Measurements from ENCODE around the gene MRPL41. TPM values are rescaled to one million over a fixed set of nuclear protein-coding genes. Genes with fewer than 3 reads are reported as not detected.
"Not testable (repeated sequence)": the region's sequence is repeated elsewhere in the genome, so short reads cannot be mapped to it uniquely, and the experiment has no call there.

The MRPL41 gene
- total RNA-seq, 8 experiments from 2014 or later = 18.4 to 36.5 (median 29.6) TPM

DNA sequence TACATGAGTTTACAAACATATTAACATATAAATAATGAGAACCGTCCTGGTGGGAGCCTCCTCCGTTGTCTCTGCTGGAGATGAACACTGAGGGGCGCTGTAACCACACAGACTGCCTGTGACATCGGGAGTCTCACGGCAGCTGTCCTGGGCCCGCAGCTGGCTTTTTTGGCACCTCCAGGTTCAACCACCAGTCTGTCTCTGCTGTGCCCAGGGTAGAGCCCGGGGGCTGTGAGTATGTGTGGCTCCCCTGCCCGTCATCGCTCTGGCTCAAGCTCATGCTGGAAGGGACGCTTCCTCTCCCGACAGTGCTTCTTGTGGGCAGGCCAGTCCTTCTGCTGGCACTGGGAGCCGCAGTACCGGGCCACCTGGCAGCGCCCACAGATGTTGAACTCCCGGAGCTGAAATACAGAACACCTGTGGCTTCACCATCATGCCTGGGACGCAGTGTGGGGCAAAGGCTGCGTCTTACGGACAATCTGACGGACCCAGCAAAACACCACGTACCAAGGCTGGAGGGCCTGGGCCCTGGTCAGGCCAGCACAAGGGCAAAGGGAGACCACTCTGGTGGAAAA lies 30.7 kb downstream of the MRPL41 start:
- WGBS, 10 experiments = 75 to 93% (median 80%) methylated on average over 2 to 11 of the region's 20 CpGs; no CpG with 5 or more reads in 6 of the 10 experiments
- ATAC-seq (replicated peaks in 6 of 8) = no peak
- peaks cover 5 to 7% of the 10 kb centered on the region in 2 donors for H3K4me1 ChIP-seq (replicated peaks in 1 of 2)
- no peak overlapping the region for H3K27ac ChIP-seq
- H3K4me3 ChIP-seq = no peak overlapping the region
- in situ Hi-C loops (cut with MboI; ENCODE audit: low pct_unique_long_range_greater_than_20kb in 2 of 9, low sequenced_read_pairs in 9 of 9, unreplicated experiment in 9 of 9) = loop anchor here in 1 of 9 experiments (25.0 kb wide), 1 partner anchor 105 kb away; no protein-coding TSS in a partner anchor

DNA sequence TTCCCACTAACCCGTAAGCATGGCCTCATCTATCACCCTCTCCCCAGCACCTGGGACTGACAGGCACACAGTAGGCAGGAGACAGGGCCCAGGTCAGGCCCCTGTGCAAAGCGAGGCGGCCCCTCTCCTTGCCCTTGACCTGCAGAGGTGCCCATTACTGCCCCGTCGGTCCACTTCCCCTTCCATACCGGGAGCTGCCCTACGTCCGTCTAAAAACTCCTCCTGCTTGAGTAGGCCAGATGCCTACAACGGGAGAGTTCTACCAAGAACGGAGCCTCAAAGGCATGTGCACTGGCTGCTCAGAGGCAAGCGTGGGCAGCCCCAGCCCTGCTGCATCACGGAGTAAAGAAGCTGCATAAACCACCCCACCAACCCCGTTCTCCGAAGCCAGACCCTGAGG lies 31.7 kb downstream of the MRPL41 start:
- no peak overlapping the region for H3K27ac ChIP-seq
- peaks cover 0 to 4% of the 10 kb centered on the region in 2 donors for H3K4me1 ChIP-seq (replicated peaks in 1 of 2)
- H3K4me3 ChIP-seq = no peak overlapping the region
- no peak for ATAC-seq (replicated peaks in 6 of 8)
- in situ Hi-C loops (cut with MboI; ENCODE audit: low pct_unique_long_range_greater_than_20kb in 2 of 9, low sequenced_read_pairs in 9 of 9, unreplicated experiment in 9 of 9) = loop anchor here in 1 of 9 experiments (25.0 kb wide), 1 partner anchor 104 kb away; no protein-coding TSS in a partner anchor
- WGBS, 10 experiments = 56 to 84% (median 84%) methylated on average over 1 to 8 of the region's 14 CpGs; no CpG with 5 or more reads in 7 of the 10 experiments

DNA sequence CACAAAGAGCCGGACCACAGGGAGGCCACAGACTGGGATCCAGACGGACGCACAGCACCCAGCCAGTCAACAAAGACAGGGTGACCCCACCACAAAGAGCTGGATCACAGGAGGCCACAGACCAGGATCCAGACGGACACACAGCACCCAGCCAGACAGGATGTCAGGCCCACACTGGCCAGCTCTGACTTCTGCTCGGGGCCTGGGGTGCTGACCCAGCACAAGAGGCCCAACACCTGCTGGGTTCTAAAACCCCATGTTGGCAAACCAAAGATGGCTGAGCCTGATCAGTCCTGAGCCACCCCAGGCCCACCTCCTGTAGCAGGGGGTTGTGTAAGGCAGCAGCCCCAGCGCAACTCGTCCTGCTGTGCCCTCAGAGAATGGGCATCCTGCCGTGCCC lies 32.3 kb downstream of the MRPL41 start:
- Histone ChIP-seq H3K27ac (no peak overlapping the region), H3K4me1 (replicated peaks in 1 of 2) (peaks cover 3% of the 10 kb centered on the region in 2 donors), H3K4me3 (no peak overlapping the region)
- WGBS, 10 experiments = 80 to 100% (median 100%) methylated on average over 1 to 2 of the region's 8 CpGs; no CpG with 5 or more reads in 5 of the 10 experiments
- in situ Hi-C loops (cut with MboI; ENCODE audit: low pct_unique_long_range_greater_than_20kb in 2 of 9, low sequenced_read_pairs in 9 of 9, unreplicated experiment in 9 of 9) = loop anchor here in 1 of 9 experiments (25.0 kb wide), 1 partner anchor 103 kb away; no protein-coding TSS in a partner anchor
- ATAC-seq (replicated peaks in 6 of 8) = no peak

DNA sequence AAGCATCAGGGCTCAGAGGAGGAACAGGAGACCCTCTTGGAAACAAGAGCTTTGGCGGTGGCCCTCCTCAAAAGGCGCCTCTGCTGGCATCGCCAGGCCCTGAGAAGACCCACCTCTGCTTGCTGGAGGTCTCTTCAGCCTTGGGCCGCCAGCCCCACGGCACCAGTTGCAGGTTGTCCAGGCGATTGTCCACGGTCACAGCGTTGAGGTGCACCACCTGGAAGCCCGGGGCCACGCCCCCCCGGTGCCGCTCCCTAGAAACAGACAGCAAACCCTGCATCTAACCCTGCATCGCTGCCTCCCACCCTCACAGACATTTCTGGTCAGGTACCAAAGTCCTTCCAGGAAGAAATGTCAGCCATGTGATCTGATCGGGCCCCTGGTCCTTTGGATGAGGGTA lies 35.2 kb downstream of the MRPL41 start:
- 79 to 100% (median 100%) methylated on average over 1 to 8 of the region's 14 CpGs; no CpG with 5 or more reads in 5 of the 10 experiments for WGBS, 10 experiments
- no peak for ATAC-seq (replicated peaks in 6 of 8)
- in situ Hi-C loops (cut with MboI; ENCODE audit: low pct_unique_long_range_greater_than_20kb in 2 of 9, low sequenced_read_pairs in 9 of 9, unreplicated experiment in 9 of 9) = loop anchor here in 1 of 9 experiments (25.0 kb wide), 1 partner anchor 100 kb away; no protein-coding TSS in a partner anchor
- Histone ChIP-seq H3K4me3 (no peak overlapping the region), H3K27ac (no peak overlapping the region), H3K4me1 (replicated peaks in 1 of 2) (peaks cover 8 to 9% of the 10 kb centered on the region in 2 donors)

DNA sequence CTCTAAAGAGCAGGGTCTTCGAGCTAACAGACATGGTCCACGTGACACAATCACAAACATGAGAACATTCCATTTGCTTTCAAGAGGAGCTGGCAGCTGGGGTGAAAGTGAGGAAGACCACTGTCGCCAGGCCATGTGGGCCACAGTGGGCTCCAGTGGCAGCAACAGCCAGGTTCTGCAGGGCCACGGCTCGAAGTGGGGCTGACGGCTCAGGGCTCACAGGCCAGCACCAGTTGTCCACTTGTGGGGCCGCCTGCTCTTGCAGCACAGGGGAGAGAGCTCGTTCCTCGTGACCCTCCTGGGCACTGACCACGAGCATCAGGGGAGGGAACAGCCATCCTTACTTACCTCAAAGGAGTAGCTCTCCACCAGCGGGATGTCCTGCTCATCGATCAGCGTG lies 36.6 kb downstream of the MRPL41 start:
- in situ Hi-C loops (cut with MboI; ENCODE audit: low pct_unique_long_range_greater_than_20kb in 2 of 9, low sequenced_read_pairs in 9 of 9, unreplicated experiment in 9 of 9) = loop anchor here in 1 of 9 experiments (25.0 kb wide), 1 partner anchor 99 kb away; no protein-coding TSS in a partner anchor
- Histone ChIP-seq H3K4me3 (no peak overlapping the region), H3K4me1 (replicated peaks in 1 of 2) (peaks cover 8 to 9% of the 10 kb centered on the region in 2 donors), H3K27ac (no peak overlapping the region)
- no peak for ATAC-seq (replicated peaks in 6 of 8)
- WGBS, 10 experiments = 65 to 100% (median 85%) methylated on average over 2 to 5 of the region's 13 CpGs; no CpG with 5 or more reads in 4 of the 10 experiments

DNA sequence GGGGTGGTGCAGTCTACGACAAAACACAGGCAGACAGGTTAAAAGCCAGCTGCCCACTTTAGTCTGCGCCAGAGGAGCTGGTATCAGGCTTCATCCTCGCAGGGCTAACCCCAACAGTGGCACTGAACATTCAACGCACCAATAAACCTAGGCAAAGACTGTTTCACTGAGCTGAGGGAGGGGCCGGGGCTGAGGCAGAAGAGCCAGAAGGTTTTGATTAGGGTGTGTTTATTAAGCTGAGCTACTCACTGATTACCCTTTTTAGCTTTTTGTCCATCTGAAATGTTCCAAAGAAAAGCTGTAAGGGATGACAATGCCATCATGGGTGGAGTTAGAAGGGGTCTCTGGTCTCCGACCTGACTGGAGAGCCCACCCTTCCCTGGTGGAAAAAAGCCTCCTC lies 37.2 kb downstream of the MRPL41 start:
- H3K4me1 ChIP-seq (replicated peaks in 1 of 2) = peaks cover 8 to 9% of the 10 kb centered on the region in 2 donors
- peak overlapping the region in 3 of 5 donors; percentile 72 to 93 (median 79) for H3K4me3 ChIP-seq
- H3K27ac ChIP-seq = no peak overlapping the region
- ATAC-seq (replicated peaks in 6 of 8) = no peak
- in situ Hi-C loops (cut with MboI; ENCODE audit: low pct_unique_long_range_greater_than_20kb in 2 of 9, low sequenced_read_pairs in 9 of 9, unreplicated experiment in 9 of 9) = loop anchor here in 1 of 9 experiments (25.0 kb wide), 1 partner anchor 98 kb away; no protein-coding TSS in a partner anchor
- 50 to 100% (median 83%) methylated on average over 3 to 5 of the region's 6 CpGs; no CpG with 5 or more reads in 2 of the 10 experiments for WGBS, 10 experiments

DNA sequence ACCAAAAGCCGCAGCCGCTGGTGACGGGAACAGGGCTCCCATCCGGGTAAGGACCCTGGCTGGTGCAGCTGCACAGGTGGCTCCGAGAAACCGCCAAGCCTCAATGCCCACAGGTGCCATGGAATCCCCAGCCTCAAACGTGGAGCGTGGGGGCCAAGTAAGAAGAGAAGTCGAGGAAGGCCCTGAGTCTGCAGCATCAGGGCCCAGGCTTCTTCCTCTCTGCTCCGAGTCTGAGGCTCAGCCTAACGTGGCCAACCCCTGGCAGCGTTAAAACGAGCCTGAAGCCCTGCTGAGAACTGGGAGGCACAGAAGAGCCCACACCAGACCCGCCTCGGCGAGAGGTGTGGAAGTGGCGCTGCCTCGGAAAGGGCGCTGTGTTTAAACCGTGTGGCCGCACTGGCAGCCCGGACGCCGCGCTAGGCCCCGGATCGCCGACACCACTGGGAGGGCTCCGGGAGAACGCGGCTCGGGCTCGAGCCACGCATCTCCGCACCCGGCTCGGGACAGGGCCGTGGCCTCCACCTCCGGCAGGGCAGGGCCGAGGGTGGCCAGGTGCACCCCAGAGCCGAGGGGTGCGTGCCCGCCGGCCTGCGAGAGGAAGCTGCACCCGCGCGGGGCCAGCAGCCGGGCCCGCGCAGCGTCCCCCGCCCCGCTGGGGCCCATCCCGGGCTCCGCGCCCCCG lies 37.9 kb downstream of the MRPL41 start:
- Histone ChIP-seq H3K4me1 (replicated peaks in 1 of 2) (peaks cover 8 to 9% of the 10 kb centered on the region in 2 donors), H3K4me3 (peak overlapping the region; percentile 65 to 93 (median 72)), H3K27ac (no peak overlapping the region)
- WGBS, 10 experiments = 2 to 30% (median 12%) methylated on average over 2 to 20 of the region's 58 CpGs; no CpG with 5 or more reads in 7 of the 10 experiments
- in situ Hi-C loops (cut with MboI; ENCODE audit: low pct_unique_long_range_greater_than_20kb in 2 of 9, low sequenced_read_pairs in 9 of 9, unreplicated experiment in 9 of 9) = loop anchor here in 1 of 9 experiments (25.0 kb wide), 1 partner anchor 98 kb away; no protein-coding TSS in a partner anchor
- ATAC-seq (replicated peaks in 6 of 8) = peak in 3 of 8 experiments; percentile 5 to 18 (median 9)

DNA sequence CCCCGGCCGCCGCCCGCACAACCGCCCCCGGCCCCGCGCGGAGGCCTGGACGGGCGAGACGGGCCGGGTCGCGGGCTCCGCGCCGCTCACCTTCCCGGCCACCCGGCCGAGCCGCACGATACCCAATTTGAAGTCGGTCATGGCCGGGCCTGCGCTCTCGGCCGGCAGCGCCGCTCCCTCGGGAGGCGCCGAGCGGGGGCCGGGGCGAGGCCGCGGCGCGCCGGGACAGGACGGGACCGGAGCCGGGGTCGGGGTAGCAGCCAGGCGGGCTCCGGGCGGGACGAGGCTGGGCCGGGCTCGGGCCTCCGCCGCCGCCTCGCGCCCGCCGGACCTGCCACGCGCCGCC lies 38.4 kb downstream of the MRPL41 start:
- no CpG with 5 or more reads among the region's 61 CpGs for WGBS, 10 experiments
- ATAC-seq (replicated peaks in 6 of 8) = peak in 4 of 8 experiments; percentile 28 to 44 (median 34)
- in situ Hi-C loops (cut with MboI; ENCODE audit: low pct_unique_long_range_greater_than_20kb in 2 of 9, low sequenced_read_pairs in 9 of 9, unreplicated experiment in 9 of 9) = loop anchor here in 1 of 9 experiments (25.0 kb wide), 1 partner anchor 97 kb away; no protein-coding TSS in a partner anchor
- peak overlapping the region; percentile 27 to 32 for H3K27ac ChIP-seq
- H3K4me3 ChIP-seq = peak overlapping the region; percentile 65 to 93 (median 72)
- peaks cover 8 to 9% of the 10 kb centered on the region in 2 donors for H3K4me1 ChIP-seq (replicated peaks in 1 of 2)

DNA sequence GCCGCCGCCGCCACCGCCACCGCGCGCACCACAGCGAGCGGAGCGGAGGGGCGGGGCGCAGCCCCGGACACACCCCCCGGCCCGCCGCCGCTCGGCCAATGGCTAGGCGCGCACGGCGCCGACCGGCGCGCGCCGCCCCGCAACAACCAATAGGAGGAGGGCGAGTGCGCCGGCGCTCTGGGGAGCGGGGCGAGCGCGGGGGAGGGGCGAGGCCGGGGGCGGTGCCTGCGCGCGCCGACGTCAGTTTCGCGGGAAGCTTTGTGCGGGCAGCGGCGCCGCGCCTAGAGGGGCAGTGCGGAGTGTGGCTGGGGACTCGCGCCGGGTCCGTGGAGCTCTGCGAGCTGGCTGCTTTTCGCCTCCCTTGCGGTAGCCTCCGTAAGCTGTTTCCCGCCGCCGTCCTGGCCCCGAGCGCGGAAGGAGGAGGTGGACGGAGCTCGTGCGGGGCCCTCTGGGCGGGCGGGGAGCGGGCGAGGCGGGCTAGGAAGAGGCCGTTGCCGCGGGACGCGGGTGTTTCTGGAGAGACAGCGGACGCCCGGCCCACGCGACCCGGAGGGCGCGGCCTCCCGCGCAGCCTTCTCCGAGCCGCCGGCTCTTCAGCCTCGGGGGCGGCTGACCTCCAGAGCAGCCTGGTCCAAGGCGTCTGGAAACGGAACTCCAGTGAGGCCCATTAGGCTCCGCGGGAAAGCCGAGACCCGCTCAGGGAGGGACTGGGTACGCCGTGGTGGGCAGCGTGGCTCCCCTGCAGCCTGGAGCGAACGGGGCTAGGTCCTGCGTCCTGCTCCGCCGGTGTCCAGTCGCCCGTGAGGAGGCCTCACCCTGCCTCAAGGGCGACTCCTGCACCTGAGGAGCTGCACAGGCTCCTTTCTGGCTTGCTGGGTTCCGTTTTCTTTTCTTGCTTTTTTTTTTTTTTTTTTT lies 39.0 kb downstream of the MRPL41 start, which contains the start of gene ZMYND19:
Gene ZMYND19, minus strand, starts transcription at position 44 of the 915 bp plus-strand sequence. CDS start 249 bp downstream, outside the sequence.
- Histone ChIP-seq H3K27ac (peak within 1 kb of the TSS; percentile 32 to 41), H3K4me1 (replicated peaks in 1 of 2) (peaks cover 8 to 9% of the 10 kb centered on the region in 2 donors), H3K4me3 (peak within 1 kb of the TSS; percentile 65 to 93 (median 72))
- ATAC-seq (replicated peaks in 6 of 8) = peak; percentile 88 to 95 (median 94)
- 0 to 5% (median 3%) methylated on average over 4 to 9 of the region's 113 CpGs; no CpG with 5 or more reads in 6 of the 10 experiments for WGBS, 10 experiments
- in situ Hi-C loops (cut with MboI; ENCODE audit: low pct_unique_long_range_greater_than_20kb in 2 of 9, low sequenced_read_pairs in 9 of 9, unreplicated experiment in 9 of 9) = loop anchor here in 1 of 9 experiments (25.0 kb wide), 1 partner anchor 97 kb away; no protein-coding TSS in a partner anchor

DNA sequence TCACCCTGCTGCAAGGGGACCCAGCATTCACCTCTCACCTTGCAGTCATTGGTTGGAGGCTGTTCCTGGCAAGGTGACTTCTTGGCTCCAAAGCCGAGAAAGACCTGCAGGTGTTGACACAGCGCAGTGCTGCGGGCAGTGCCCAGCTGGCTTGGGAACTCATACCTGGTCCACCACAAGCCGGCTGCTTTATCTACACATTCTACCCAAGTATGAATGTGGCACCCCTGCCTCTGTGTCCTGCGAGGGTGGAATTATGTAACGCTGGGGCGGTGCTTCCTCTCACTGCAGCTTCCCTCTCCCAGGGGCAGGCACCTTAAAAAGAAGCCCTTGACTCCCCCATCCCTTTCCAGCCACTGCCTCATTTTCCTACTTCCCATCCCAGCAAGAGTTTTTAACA lies 41.1 kb downstream of the MRPL41 start:
- WGBS, 10 experiments = 67 to 100% (median 92%) methylated on average over 1 to 2 of the region's 7 CpGs; no CpG with 5 or more reads in 6 of the 10 experiments
- no peak for ATAC-seq (replicated peaks in 6 of 8)
- H3K4me1 ChIP-seq (replicated peaks in 1 of 2) = peaks cover 8 to 9% of the 10 kb centered on the region in 2 donors
- in situ Hi-C loops (cut with MboI; ENCODE audit: low pct_unique_long_range_greater_than_20kb in 2 of 9, low sequenced_read_pairs in 9 of 9, unreplicated experiment in 9 of 9) = loop anchor here in 1 of 9 experiments (25.0 kb wide), 1 partner anchor 95 kb away; no protein-coding TSS in a partner anchor
- H3K27ac ChIP-seq = no peak overlapping the region
- H3K4me3 ChIP-seq = no peak overlapping the region

DNA sequence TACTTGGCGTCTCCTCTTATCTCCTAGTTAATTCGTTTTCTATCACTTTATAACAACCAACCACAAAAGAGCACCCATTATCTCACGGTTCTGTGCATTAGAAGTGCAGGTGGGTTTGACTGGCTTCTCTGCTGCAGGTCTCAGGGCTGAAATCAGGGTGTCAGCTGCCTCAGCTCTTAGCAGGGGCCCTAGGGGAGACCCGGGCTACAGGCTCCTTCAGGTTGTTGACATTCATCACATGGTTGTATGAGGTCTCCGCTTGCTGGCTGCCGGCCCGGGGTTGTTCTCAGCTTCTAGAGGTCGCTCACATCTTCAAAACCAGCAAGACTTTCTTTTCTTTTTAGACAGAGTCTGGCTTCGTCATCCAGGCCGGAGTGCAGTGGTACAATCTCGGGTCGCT lies 41.5 kb downstream of the MRPL41 start:
- in situ Hi-C loops (cut with MboI; ENCODE audit: low pct_unique_long_range_greater_than_20kb in 2 of 9, low sequenced_read_pairs in 9 of 9, unreplicated experiment in 9 of 9) = loop anchor here in 1 of 9 experiments (25.0 kb wide), 1 partner anchor 94 kb away; no protein-coding TSS in a partner anchor
- Histone ChIP-seq H3K4me3 (no peak overlapping the region), H3K27ac (no peak overlapping the region), H3K4me1 (replicated peaks in 1 of 2) (peaks cover 8 to 9% of the 10 kb centered on the region in 2 donors)
- no peak for ATAC-seq (replicated peaks in 6 of 8)
- 69 to 100% (median 80%) methylated on average over 2 to 10 of the region's 12 CpGs; no CpG with 5 or more reads in 3 of the 10 experiments for WGBS, 10 experiments

DNA sequence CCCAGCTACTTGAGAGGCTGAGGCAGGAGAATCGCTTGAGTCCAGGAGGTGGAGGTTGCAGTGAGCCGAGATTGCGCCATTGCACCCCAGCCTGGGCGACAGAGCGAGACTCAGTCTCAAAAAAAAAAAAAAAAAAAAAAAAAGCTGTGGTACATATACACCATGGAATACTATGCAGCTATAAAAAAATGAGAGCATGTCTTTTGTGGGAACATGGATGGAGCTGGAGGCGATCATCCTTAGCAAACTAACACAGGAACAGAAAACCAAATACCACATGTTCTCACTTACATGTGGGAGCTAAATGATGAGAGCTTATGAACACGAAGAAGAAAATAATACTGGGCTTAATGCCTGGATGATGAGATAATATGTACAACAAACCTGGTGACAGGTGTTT lies 44.9 kb downstream of the MRPL41 start:
- not testable (repeated sequence) for H3K4me3 ChIP-seq; H3K27ac ChIP-seq; H3K4me1 ChIP-seq (replicated peaks in 1 of 2); ATAC-seq (replicated peaks in 6 of 8)
- WGBS, 10 experiments = 90 to 100% (median 100%) methylated on average over 1 to 6 of the region's 7 CpGs; no CpG with 5 or more reads in 1 of the 10 experiments
- in situ Hi-C loops (cut with MboI; ENCODE audit: low pct_unique_long_range_greater_than_20kb in 2 of 9, low sequenced_read_pairs in 9 of 9, unreplicated experiment in 9 of 9) = loop anchor here in 1 of 9 experiments (25.0 kb wide), 1 partner anchor 91 kb away; no protein-coding TSS in a partner anchor
